MM.1S (cell line): ENCODE data around the gene PXYLP1.

Experiments
- DNase-seq: peaks from one replicate; pipeline ENCODE4 v3.0.0-alpha.2; 2015
- H2AFZ ChIP-seq: fragments of 300-600 bp; sonication (generic); 2 replicates; pipeline ENCODE4 v1.6.0; 2016; ENCODE audit warnings: antibody characterized with exemption, low read length
- H3F3A ChIP-seq: fragments of 300-600 bp; sonication (generic); 2 replicates; pipeline ENCODE4 v1.6.1; 2016; ENCODE audit warnings: mild to moderate bottlenecking, antibody characterized with exemption, low read length, moderate library complexity, mixed read lengths; ENCODE audit not compliant: insufficient read depth
- H3K27ac ChIP-seq: fragments of 300-600 bp; sonication (generic); 2 replicates; pipeline ENCODE4 v1.5.1; 2016; ENCODE audit warnings: mild to moderate bottlenecking, low read length
- H3K27me3 ChIP-seq: fragments of 300-600 bp; sonication (generic); replicated peaks from 2 replicates; pipeline ENCODE4 v1.6.0; 2016; ENCODE audit warnings: low read length; ENCODE audit not compliant: insufficient read depth
- H3K36me3 ChIP-seq: fragments of 300-600 bp; sonication (generic); replicated peaks from 2 replicates; pipeline ENCODE4 v1.6.1; 2016; ENCODE audit warnings: mild to moderate bottlenecking, low read length, mixed read lengths; ENCODE audit not compliant: insufficient read depth
- H3K4me1 ChIP-seq: fragments of 300-600 bp; sonication (generic); 2 replicates; pipeline ENCODE4 v1.6.1; 2016; ENCODE audit warnings: low read length, mixed read lengths
- H3K4me2 ChIP-seq: fragments of 300-600 bp; sonication (generic); 2 replicates; pipeline ENCODE4 v1.6.0; 2016; ENCODE audit warnings: low read depth, low read length
- H3K4me3 ChIP-seq: fragments of 300-600 bp; sonication (generic); 2 replicates; pipeline ENCODE4 v1.5.1; 2016; ENCODE audit warnings: low read length, mixed read lengths
- H3K79me2 ChIP-seq: fragments of 300-600 bp; sonication (generic); 2 replicates; pipeline ENCODE4 v1.6.1; 2016; ENCODE audit warnings: mixed run types, low read length, mixed read lengths
- H3K9ac ChIP-seq: fragments of 300-600 bp; sonication (generic); 2 replicates; pipeline ENCODE4 v1.6.1; 2016; ENCODE audit warnings: low read length, mixed read lengths
- H3K9me2 ChIP-seq: fragments of 300-600 bp; sonication (generic); replicated peaks from 2 replicates; pipeline ENCODE4 v1.6.1; 2016; ENCODE audit warnings: mild to moderate bottlenecking, low read length, mixed read lengths; ENCODE audit not compliant: insufficient read depth
- H3K9me3 ChIP-seq: fragments of 300-600 bp; sonication (generic); replicated peaks from 2 replicates; pipeline ENCODE4 v1.6.1; 2016; ENCODE audit warnings: mild to moderate bottlenecking, low read length, mixed read lengths; ENCODE audit not compliant: insufficient read depth
- H4K20me1 ChIP-seq: fragments of 300-600 bp; sonication (generic); 2 replicates; pipeline ENCODE4 v1.6.1; 2016; ENCODE audit warnings: mild to moderate bottlenecking, low read length, moderate library complexity, mixed read lengths; ENCODE audit not compliant: insufficient read depth
- EZH2 ChIP-seq: fragments of 300-600 bp; sonication (generic); optimal IDR thresholded peaks from 2 replicates; pipeline ENCODE3; 2017; ENCODE audit warnings: low read depth, mild to moderate bottlenecking, antibody characterized with exemption, low read length, mixed read lengths
- EZH2phosphoT487 ChIP-seq: fragments of 300-600 bp; sonication (generic); IDR thresholded peaks from 2 replicates; pipeline ENCODE4 v1.6.1; 2018; ENCODE audit warnings: antibody characterized with exemption, low read length
- TF ChIP-seq, protein P1 (sequence below): fragments of 300-600 bp; sonication (generic); IDR thresholded peaks from 2 replicates; pipeline ENCODE4 v1.5.1; 2016; ENCODE audit warnings: antibody characterized with exemption, low read length, mixed read lengths

PXYLP1 gene

DNA sequence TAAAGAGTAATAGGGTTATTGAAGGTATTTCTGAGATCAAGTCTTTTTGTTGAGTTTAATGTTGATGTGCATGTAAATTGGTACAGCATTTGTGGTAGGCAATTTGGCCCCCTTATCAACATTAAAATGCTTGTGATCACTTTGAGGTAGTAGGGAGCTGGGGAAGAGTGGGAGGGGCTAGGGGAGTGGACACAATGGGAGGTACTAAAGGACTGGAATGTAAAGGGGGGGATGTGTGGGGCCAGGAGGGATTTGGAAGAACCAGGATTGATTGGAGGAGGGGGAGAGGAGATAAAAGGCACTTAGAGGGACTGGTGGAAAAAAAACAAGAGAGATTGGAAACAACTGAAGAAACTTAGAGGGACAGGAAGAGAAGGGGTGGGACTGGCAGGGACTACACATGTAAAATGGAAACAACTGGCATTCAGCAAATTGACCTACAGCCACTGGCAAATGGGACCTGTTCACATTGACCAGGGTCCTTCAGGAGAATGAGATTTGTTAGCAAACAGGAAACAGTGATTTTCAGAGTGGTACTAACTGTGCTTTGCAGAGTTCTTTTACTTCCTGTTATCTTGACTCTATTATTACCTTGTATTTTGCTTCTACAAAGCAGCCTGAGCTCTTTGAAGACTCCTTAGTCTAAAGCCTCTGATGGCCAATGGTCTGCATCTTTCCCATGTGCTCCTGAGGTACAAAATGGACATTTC, 88.9 kb downstream of the PXYLP1 start:
- H3K9me3 ChIP-seq, result no peaks in the 10 kb centered on the region
- H3K9ac ChIP-seq, result no peak overlapping the region
- H3K9me2 ChIP-seq, result no peaks in the 10 kb centered on the region
- peak; percentile 24 for DNase-seq
- H2AFZ ChIP-seq, result peak overlapping the region; percentile 26
- H3K27me3 ChIP-seq, result no peaks in the 10 kb centered on the region
- H4K20me1 ChIP-seq, result no peaks in the 10 kb centered on the region
- H3K36me3 ChIP-seq, result no peaks in the 10 kb centered on the region
- H3F3A ChIP-seq, result no peaks in the 10 kb centered on the region
- H3K4me2 ChIP-seq, result peak overlapping the region; percentile 24; the same call in 1 of the 2 replicates
- no peak overlapping the region for H3K27ac ChIP-seq
- H3K4me3 ChIP-seq, result no peak overlapping the region
- H3K79me2 ChIP-seq, result no peaks in the 10 kb centered on the region
- peaks cover 13% of the 10 kb centered on the region for H3K4me1 ChIP-seq
- TF ChIP-seq EZH2, result no peak
- TF ChIP-seq, protein P1, sequence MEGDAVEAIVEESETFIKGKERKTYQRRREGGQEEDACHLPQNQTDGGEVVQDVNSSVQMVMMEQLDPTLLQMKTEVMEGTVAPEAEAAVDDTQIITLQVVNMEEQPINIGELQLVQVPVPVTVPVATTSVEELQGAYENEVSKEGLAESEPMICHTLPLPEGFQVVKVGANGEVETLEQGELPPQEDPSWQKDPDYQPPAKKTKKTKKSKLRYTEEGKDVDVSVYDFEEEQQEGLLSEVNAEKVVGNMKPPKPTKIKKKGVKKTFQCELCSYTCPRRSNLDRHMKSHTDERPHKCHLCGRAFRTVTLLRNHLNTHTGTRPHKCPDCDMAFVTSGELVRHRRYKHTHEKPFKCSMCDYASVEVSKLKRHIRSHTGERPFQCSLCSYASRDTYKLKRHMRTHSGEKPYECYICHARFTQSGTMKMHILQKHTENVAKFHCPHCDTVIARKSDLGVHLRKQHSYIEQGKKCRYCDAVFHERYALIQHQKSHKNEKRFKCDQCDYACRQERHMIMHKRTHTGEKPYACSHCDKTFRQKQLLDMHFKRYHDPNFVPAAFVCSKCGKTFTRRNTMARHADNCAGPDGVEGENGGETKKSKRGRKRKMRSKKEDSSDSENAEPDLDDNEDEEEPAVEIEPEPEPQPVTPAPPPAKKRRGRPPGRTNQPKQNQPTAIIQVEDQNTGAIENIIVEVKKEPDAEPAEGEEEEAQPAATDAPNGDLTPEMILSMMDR, result no peak
- no peak for TF ChIP-seq EZH2phosphoT487

DNA sequence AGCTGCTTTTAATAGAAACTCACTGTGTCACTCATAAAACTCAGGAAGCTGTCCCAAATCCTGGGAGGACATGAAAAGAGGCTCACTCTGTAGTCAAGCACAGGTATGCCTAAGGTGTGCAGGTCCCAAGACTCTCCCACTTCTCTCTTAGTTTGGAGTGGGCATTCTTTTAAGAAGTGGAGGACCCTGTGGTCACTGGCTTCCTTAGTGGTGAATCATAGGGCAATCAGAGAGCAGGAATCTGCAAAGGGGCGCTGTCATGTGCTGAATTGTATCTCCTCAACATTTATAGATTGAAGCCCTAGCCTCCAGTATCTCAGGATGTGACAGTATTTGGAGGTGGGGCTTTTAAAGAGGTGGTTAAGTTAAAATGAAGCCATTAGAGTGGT, 89.5 kb downstream of the PXYLP1 start:
- Histone ChIP-seq H3K4me3 (no peak overlapping the region), H4K20me1 (no peaks in the 10 kb centered on the region), H3K36me3 (no peaks in the 10 kb centered on the region), H3K9ac (no peak overlapping the region), H3K27me3 (no peaks in the 10 kb centered on the region), H3F3A (no peaks in the 10 kb centered on the region), H3K79me2 (no peaks in the 10 kb centered on the region), H3K9me2 (no peaks in the 10 kb centered on the region), H3K4me1 (peaks cover 13% of the 10 kb centered on the region), H3K27ac (no peak overlapping the region), H3K4me2 (peak overlapping the region; percentile 24; the same call in 1 of the 2 replicates), H2AFZ (peak overlapping the region; percentile 26; the same call in 1 of the 2 replicates), H3K9me3 (no peaks in the 10 kb centered on the region)
- DNase-seq, result no peak
- no peak for TF ChIP-seq EZH2
- no peak for TF ChIP-seq EZH2phosphoT487
- TF ChIP-seq, protein P1, result no peak

DNA sequence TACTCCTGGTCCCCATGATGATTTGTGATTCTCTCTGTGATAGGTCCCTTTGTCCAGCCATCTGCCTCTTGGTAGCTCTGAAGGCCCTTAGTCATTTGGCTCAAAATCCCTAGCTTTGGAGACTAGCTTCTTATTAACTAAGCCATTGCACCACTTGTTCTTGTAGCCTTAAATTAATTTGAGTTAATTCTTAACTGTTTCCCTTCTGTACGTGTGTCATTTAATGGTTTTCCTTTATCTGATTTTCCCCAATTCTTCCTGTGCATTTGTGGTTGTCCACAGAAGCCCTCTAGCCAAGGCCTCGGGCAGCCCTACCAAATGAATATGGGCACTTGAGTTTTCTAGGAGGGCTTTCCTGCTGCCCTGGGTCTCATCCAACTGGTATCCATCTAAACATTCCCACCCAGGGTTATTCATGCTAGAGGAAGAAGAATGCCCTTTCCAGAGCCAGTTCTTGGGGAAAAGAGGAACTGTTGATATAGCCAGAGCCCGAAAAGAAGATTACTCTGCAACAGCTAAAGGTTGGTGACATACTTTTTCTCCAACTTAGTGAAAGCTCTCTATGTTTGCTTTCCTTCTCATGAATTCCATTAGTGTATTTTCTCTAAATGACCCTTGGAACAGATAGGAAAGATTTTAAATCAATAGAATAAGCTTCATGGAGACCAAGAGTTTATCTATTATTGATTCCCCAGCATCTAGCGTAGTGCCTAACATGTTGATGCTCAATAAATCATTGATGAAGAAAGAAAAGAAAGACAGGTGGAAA, 92.5 kb downstream of the PXYLP1 start:
- TF ChIP-seq EZH2 (no peak), EZH2phosphoT487 (no peak)
- Histone ChIP-seq H2AFZ (no peak overlapping the region), H3K9me3 (no peaks in the 10 kb centered on the region), H3K36me3 (no peaks in the 10 kb centered on the region), H3K9me2 (no peaks in the 10 kb centered on the region), H3K4me3 (no peak overlapping the region), H3K79me2 (no peaks in the 10 kb centered on the region), H3K9ac (no peak overlapping the region), H3K4me2 (no peak overlapping the region), H3K27me3 (no peaks in the 10 kb centered on the region), H3K4me1 (peaks cover 13% of the 10 kb centered on the region), H4K20me1 (no peaks in the 10 kb centered on the region), H3K27ac (no peak overlapping the region), H3F3A (no peaks in the 10 kb centered on the region)
- DNase-seq, result no peak
